CD4-positive, alpha-beta memory T cell (primary cell): ENCODE results near the gene LKAAEAR1. TPM values are rescaled to one million over a fixed set of nuclear protein-coding genes. Genes with fewer than 3 reads are reported as not detected.
A peak's percentile ranks its signal among the peaks of the same experiment; 100 is the strongest.
"Not testable (repeated sequence)": the region's sequence is repeated elsewhere in the genome, so short reads cannot be mapped to it uniquely, and the experiment has no call there.

Experiments used
- CTCF ChIA-PET: fragments of 350-600 bp; sonication (Branson Sonifier 250); formaldehyde crosslinking; loops from one replicate; lab custom pipeline; 2021; ENCODE audit warnings: inconsistent platforms; ENCODE audit not compliant: partially characterized antibody; lab: Charles Lee
- POLR2A ChIA-PET: fragments of 350-600 bp; sonication (Branson Sonifier 250); formaldehyde crosslinking; loops from one replicate; lab custom pipeline; 2021; ENCODE audit not compliant: partially characterized antibody; lab: Charles Lee
- DNase-seq, 5 donors: peaks; one replicate each; pipeline versions ENCODE4 v3.0.0 to v3.0.0-alpha.2; 2020 to 2022; ENCODE audit warnings: mixed read lengths in 1 of 5
- H3K27ac ChIP-seq: one replicate; pipeline ENCODE4 v1.7.0; 2013; ENCODE audit warnings: low read depth, low read length
- H3K27me3 ChIP-seq: 2 replicates; pipeline ENCODE4 v1.7.0; 2013; ENCODE audit warnings: mild to moderate bottlenecking, low read length, moderate library complexity; ENCODE audit not compliant: insufficient read depth
- H3K36me3 ChIP-seq: 2 replicates; pipeline ENCODE4 v1.7.0; 2013; ENCODE audit warnings: mild to moderate bottlenecking, low read length, moderate library complexity; ENCODE audit not compliant: insufficient read depth
- H3K4me1 ChIP-seq: 2 replicates; pipeline ENCODE4 v1.7.0; 2013; ENCODE audit warnings: mild to moderate bottlenecking, low read length, moderate library complexity; ENCODE audit not compliant: insufficient read depth
- H3K4me3 ChIP-seq, 2 donors: one replicate each; pipeline ENCODE4 v1.7.0; 2013; ENCODE audit warnings: low read length in 2 of 2, mild to moderate bottlenecking in 1 of 2
- H3K9me3 ChIP-seq, 2 donors: one replicate each; pipeline ENCODE4 v1.7.0; 2013; ENCODE audit warnings: low read length in 2 of 2, control low read depth in 1 of 2; ENCODE audit not compliant: control insufficient read depth in 1 of 2
- H3K27ac Mint-ChIP-seq, 7 donors: one replicate each; pipeline ENCODE4 v1.8.0; 2020 to 2021; ENCODE audit warnings: mixed read lengths in 7 of 7, mild to moderate bottlenecking in 6 of 7, inconsistent platforms in 3 of 7, moderate library complexity in 3 of 7
- H3K27me3 Mint-ChIP-seq, 2 donors: one replicate each; pipeline ENCODE4 v1.8.0; 2020 to 2021; ENCODE audit warnings: mixed read lengths in 2 of 2
- H3K36me3 Mint-ChIP-seq, 2 donors: one replicate each; pipeline ENCODE4 v1.8.0; 2020 to 2021; ENCODE audit warnings: mixed read lengths in 2 of 2, inconsistent platforms in 1 of 2, mild to moderate bottlenecking in 1 of 2
- H3K4me1 Mint-ChIP-seq, 4 donors: one replicate each; pipeline ENCODE4 v1.8.0; 2020 to 2021; ENCODE audit warnings: mixed read lengths in 4 of 4, mild to moderate bottlenecking in 1 of 4
- H3K4me3 Mint-ChIP-seq, 8 donors: one replicate each; pipeline ENCODE4 v1.8.0; 2020 to 2021; ENCODE audit warnings: mixed read lengths in 8 of 8, mild to moderate bottlenecking in 7 of 8, moderate library complexity in 6 of 8, inconsistent platforms in 3 of 8
- H3K9me3 Mint-ChIP-seq, 8 donors: one replicate each; pipeline ENCODE4 v1.8.0; 2020 to 2021; ENCODE audit warnings: mixed read lengths in 8 of 8, mild to moderate bottlenecking in 5 of 8, inconsistent platforms in 3 of 8, moderate library complexity in 1 of 8
- intact Hi-C: fragments of 100-400 bp; cut with micrococcal nuclease; formaldehyde crosslinking; loops from one replicate; pipeline ENCODE4 v1.15.1; 2023
- polyA plus RNA-seq, 2 donors: library from polyadenylated mRNA; unstranded; fragments of 300-500 nt; fragmentation: Illumina TruSeq; gene quantifications; one replicate each; pipeline ENCODE4 v1.2.3, GENCODE V29; 2021
- total RNA-seq, 2 experiments: library from RNA; stranded (reverse); gene quantifications; one replicate each; pipeline ENCODE4 v1.2.3, GENCODE V29; 2021

LKAAEAR1 gene
- total and polyA plus RNA-seq, 4 experiments from 2014 or later, result 0.30 to 0.63 (median 0.39) TPM; not detected in 1

DNA sequence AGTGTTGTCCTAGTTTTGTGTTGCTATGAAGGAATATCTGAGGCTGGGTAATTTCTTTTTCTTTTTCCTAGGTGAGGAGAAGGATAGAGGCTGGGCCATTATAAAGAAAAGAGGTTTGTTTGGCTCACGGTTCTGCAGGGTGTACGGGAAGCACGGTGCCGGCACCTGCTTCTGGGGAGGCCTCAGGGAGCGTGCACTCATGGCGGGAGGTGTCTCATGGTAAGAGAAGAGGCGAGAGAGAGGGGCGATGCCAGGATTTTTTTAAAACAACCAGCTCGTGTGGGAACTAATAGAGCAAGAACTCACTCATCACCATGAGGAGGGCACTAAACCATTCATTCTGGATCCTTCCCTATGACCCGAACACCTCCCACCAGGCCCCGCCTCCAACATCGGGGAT, 37.4 kb upstream of the LKAAEAR1 start:
- H3K27me3 Mint-ChIP-seq, result peaks cover 5 to 12% of the 10 kb centered on the region in 2 donors
- CTCF ChIA-PET, result interaction anchor here (1.0 to 4.5 kb wide), 11 partner anchors 11 to 337 kb away, joined by 3 to 73 read pairs (median 7); partner anchors contain the start of genes C20orf204, LKAAEAR1, OPRL1 and PRPF6
- H3K27me3 ChIP-seq, result peaks cover 10% of the 10 kb centered on the region
- no peaks in the 10 kb centered on the region for H3K9me3 ChIP-seq
- intact Hi-C loops, result loop anchor here (2.0 kb wide), 2 partner anchors 19 to 335 kb away; no protein-coding TSS in a partner anchor
- no peak overlapping the region for H3K4me3 Mint-ChIP-seq
- POLR2A ChIA-PET, result interaction anchor here (1.0 to 3.4 kb wide), 3 partner anchors 38 to 82 kb away, joined by 4 to 26 read pairs (median 13); partner anchors contain the start of genes LKAAEAR1, OPRL1 and RGS19
- peaks cover 3 to 10% (median 7%) of the 10 kb centered on the region in 4 donors for H3K4me1 Mint-ChIP-seq
- no peak overlapping the region for H3K4me3 ChIP-seq
- no peak for DNase-seq
- H3K27ac ChIP-seq, result no peak overlapping the region
- H3K36me3 Mint-ChIP-seq, result no peaks in the 10 kb centered on the region
- H3K36me3 ChIP-seq, result no peaks in the 10 kb centered on the region
- peaks cover 11% of the 10 kb centered on the region for H3K4me1 ChIP-seq
- H3K27ac Mint-ChIP-seq, result no peak overlapping the region
- H3K9me3 Mint-ChIP-seq, result peaks cover 0 to 6% (median 0%) of the 10 kb centered on the region in 8 donors

DNA sequence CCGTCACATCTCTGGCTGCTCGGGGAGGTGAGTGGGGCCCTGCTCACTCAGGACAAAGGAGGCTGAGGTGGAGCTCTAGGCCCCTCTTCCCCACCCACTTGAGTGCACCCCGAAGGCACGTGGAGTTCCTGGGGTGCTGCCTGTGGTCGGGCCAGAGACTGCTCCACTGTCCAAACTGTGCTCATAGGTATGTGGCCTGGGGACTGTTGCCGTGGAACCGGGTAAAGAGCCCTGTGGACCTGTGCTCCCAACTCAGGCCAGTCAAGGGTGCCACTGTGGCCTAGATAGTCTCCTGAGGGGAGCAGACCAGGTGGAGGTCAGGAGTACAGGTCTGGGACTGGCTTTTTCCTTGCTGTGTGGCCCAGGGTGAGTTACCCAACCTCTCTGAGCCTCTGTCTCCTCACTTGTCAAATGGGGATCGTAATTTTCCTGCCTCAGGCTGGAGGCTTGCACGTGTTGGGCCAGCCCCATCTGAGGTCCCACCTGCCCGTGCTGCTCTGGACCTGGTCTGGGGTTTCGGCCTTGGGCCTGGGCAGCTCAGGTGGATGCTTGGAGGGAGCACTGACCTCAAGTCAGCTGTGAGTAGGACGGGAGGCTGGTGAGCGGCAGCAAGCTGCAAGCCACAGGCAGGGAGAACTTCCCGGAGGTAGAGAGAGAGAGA, 35.6 kb upstream of the LKAAEAR1 start:
- peak overlapping the region; percentile 32 to 82 (median 77) for H3K4me3 Mint-ChIP-seq
- H3K9me3 ChIP-seq, result no peaks in the 10 kb centered on the region
- ChIA-PET CTCF (interaction anchor here (0.7 to 4.5 kb wide), 21 partner anchors 9 to 461 kb away, joined by 3 to 73 read pairs (median 4); partner anchors contain the start of genes C20orf204, LKAAEAR1, OPRL1 and PRPF6), POLR2A (interaction anchor here (0.8 to 3.4 kb wide), 4 partner anchors 36 to 83 kb away, joined by 3 to 26 read pairs (median 9); partner anchors contain the start of genes C20orf204 and LKAAEAR1)
- peak overlapping the region in 5 of 7 donors; percentile 48 to 91 (median 79) for H3K27ac Mint-ChIP-seq
- peaks cover 5 to 10% of the 10 kb centered on the region in 2 donors for H3K27me3 Mint-ChIP-seq
- peak overlapping the region; percentile 12 to 47 for H3K4me3 ChIP-seq
- DNase-seq, result no peak
- peaks cover 11% of the 10 kb centered on the region for H3K4me1 ChIP-seq
- no peaks in the 10 kb centered on the region for H3K36me3 ChIP-seq
- intact Hi-C loops, result loop anchor here (1.0 to 2.0 kb wide), 7 partner anchors 17 to 413 kb away; partner anchors contain the start of genes ARFRP1 and TPD52L2
- no peak overlapping the region for H3K27ac ChIP-seq
- H3K36me3 Mint-ChIP-seq, result no peaks in the 10 kb centered on the region
- H3K4me1 Mint-ChIP-seq, result peaks cover 3 to 10% (median 7%) of the 10 kb centered on the region in 4 donors
- peaks cover 0 to 6% (median 0%) of the 10 kb centered on the region in 8 donors for H3K9me3 Mint-ChIP-seq
- H3K27me3 ChIP-seq, result peaks cover 10% of the 10 kb centered on the region

DNA sequence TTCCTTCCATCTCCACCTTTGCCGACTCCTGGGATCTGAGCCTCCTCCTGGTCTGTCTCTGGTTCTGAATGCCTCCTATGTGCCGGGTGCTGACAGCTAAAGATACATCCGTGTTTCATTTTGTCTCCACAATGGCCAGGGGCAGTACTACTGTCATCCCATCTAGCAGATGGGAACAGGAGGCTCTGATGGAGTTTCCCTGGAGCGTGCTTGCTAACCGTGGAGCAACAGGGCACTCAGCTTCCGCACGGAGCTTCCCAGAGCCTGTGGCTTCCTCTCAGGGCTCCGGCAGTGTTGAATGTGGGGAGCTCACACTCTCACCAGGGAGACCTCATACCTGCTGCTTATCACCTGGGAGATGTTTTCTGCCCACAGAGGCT, 35.1 kb upstream of the LKAAEAR1 start:
- H3K36me3 Mint-ChIP-seq, result no peaks in the 10 kb centered on the region
- peaks cover 0 to 6% (median 0%) of the 10 kb centered on the region in 8 donors for H3K9me3 Mint-ChIP-seq
- peak overlapping the region in 1 of 7 donors; percentile 79 for H3K27ac Mint-ChIP-seq
- Histone ChIP-seq H3K27ac (no peak overlapping the region), H3K27me3 (peaks cover 10% of the 10 kb centered on the region), H3K36me3 (no peaks in the 10 kb centered on the region), H3K9me3 (no peaks in the 10 kb centered on the region), H3K4me3 (no peak overlapping the region), H3K4me1 (peaks cover 11% of the 10 kb centered on the region)
- DNase-seq, result no peak
- intact Hi-C loops, result no loop called here
- CTCF ChIA-PET, result interaction anchor here (0.7 to 4.5 kb wide), 9 partner anchors 8 to 895 kb away, joined by 3 to 73 read pairs (median 6); partner anchors contain the start of genes LKAAEAR1, OPRL1, PRPF6 and SAMD10
- peaks cover 3 to 10% (median 7%) of the 10 kb centered on the region in 4 donors for H3K4me1 Mint-ChIP-seq
- peak overlapping the region in 1 of 8 donors; percentile 31 for H3K4me3 Mint-ChIP-seq
- H3K27me3 Mint-ChIP-seq, result peaks cover 5 to 7% of the 10 kb centered on the region in 2 donors
- POLR2A ChIA-PET, result interaction anchor here (3.3 to 3.4 kb wide), 2 partner anchors 36 to 80 kb away, joined by 13 to 26 read pairs; partner anchors contain the start of gene LKAAEAR1

DNA sequence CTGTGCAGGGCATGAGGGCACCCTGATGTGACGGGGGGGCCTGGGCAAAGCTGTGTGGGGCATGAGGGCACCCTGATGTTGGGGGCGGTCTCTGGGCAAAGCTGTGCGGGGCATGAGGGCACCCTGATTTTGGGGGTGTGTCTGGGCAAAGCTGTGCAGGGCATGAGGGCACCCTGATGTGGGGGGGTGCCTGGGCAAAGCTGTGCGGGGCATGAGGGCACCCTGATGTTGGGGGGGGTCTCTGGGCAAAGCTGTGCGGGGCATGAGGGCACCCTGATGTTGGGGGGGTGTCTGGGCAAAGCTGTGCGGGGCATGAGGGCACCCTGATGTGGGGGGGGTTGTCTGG, 33.2 kb upstream of the LKAAEAR1 start:
- H3K27ac Mint-ChIP-seq, H3K4me1 Mint-ChIP-seq, H3K27me3 Mint-ChIP-seq, H3K9me3 Mint-ChIP-seq, DNase-seq, H3K9me3 ChIP-seq, H3K36me3 ChIP-seq, H3K4me3 Mint-ChIP-seq, H3K4me3 ChIP-seq, H3K27ac ChIP-seq, intact Hi-C loops, POLR2A ChIA-PET, H3K36me3 Mint-ChIP-seq: not testable (repeated sequence)
- CTCF ChIA-PET, result interaction anchor here (0.6 to 1.0 kb wide), 2 partner anchors 33 to 137 kb away, joined by 3 to 4 read pairs; partner anchors contain the start of genes LKAAEAR1 and PRPF6
- H3K4me1 ChIP-seq, result peaks cover 11% of the 10 kb centered on the region
- H3K27me3 ChIP-seq, result peaks cover 10% of the 10 kb centered on the region

DNA sequence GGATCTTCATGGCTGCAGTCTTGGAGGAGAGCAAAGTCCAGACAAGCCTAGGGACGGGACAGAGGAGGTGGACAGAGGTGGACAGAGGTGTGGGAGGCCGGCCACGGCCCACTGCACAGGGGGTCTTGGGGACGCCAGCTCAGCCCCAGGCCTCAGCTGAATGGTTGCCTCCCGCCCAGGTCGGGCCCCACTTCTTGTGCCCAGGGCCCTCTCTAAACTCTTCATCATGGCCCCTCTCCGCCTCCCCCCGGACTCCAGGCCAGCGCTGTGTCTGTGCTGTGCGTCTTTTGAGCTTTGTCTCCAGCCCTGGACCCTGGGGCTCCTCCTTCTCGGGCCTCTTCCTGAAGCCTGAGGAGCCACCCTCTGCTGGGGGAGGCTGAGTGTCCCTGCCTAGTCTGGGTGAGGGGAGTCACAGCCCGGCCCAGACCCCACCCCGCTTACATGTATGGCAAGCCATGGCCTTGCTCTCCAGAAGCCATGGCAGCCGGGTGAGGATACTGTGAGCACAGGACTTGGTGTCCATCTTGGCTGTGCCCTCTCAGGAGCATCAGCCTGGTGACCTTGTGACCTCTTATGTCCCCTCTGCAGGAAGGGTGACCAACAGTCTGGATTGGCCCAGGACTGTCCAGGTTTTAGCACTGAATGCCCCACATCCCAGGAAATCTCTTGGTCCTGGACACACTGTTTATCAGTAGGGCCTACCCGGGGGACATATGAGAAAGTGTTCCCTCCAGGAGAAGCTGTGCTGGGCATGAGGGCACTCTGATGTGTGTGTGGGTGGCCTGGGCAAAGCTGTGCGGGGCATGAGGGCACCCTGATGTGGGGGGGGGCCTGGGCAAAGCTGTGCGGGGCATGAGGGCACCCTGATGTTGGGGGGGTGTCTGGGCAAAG, 32.6 kb upstream of the LKAAEAR1 start:
- CTCF ChIA-PET, result interaction anchor here (1.5 kb wide), 1 partner anchor 78 kb away, joined by 3 read pairs; no protein-coding TSS in a partner anchor
- POLR2A ChIA-PET, result no interaction called here

DNA sequence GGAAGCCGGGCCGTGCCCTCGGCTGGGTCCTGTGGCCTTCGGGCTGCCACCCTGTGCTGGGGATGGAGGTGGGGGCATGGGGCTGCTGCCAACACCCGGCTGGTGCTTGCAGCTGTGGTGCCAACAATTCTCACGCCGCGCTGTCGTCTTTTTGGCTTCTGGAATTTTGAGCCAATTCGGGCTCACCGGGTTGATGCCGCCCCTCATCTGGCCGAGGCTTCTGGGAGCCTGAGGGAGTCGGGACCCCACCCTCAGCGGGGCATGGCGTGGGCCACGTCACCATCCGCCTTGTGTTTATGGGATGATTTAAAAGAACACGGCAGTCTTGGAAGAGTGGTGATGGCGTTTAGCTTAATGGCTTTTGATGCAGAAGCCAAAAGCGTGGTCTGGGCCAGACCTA, 31.8 kb upstream of the LKAAEAR1 start:
- Mint-ChIP-seq H3K9me3 (peaks cover 0 to 6% (median 0%) of the 10 kb centered on the region in 8 donors), H3K27ac (peak overlapping the region in 1 of 7 donors; percentile 17), H3K4me3 (no peak overlapping the region), H3K36me3 (no peaks in the 10 kb centered on the region), H3K27me3 (peaks cover 0 to 2% of the 10 kb centered on the region in 2 donors), H3K4me1 (peaks cover 3 to 10% (median 7%) of the 10 kb centered on the region in 4 donors)
- H3K4me1 ChIP-seq, result peaks cover 11% of the 10 kb centered on the region
- POLR2A ChIA-PET, result no interaction called here
- DNase-seq, result no peak
- CTCF ChIA-PET, result interaction anchor here (1.5 kb wide), 1 partner anchor 78 kb away, joined by 3 read pairs; no protein-coding TSS in a partner anchor
- no peaks in the 10 kb centered on the region for H3K36me3 ChIP-seq
- intact Hi-C loops, result no loop called here
- H3K27me3 ChIP-seq, result peaks cover under 1% of the 10 kb centered on the region
- no peak overlapping the region for H3K27ac ChIP-seq
- no peaks in the 10 kb centered on the region for H3K9me3 ChIP-seq
- no peak overlapping the region for H3K4me3 ChIP-seq

More for the DNA sequence above, 32.6 kb upstream of the LKAAEAR1 start:
- peaks cover 3 to 10% (median 7%) of the 10 kb centered on the region in 4 donors for H3K4me1 Mint-ChIP-seq
- H3K27ac Mint-ChIP-seq, result no peak overlapping the region
- no peak overlapping the region for H3K27ac ChIP-seq
- no peak overlapping the region for H3K4me3 ChIP-seq
- H3K36me3 ChIP-seq, result no peaks in the 10 kb centered on the region
- H3K27me3 Mint-ChIP-seq, result peaks cover 4 to 5% of the 10 kb centered on the region in 2 donors
- peaks cover 11% of the 10 kb centered on the region for H3K4me1 ChIP-seq
- H3K9me3 ChIP-seq, result no peaks in the 10 kb centered on the region
- peaks cover 8% of the 10 kb centered on the region for H3K27me3 ChIP-seq
- DNase-seq, result no peak
- no peaks in the 10 kb centered on the region for H3K36me3 Mint-ChIP-seq
- intact Hi-C loops, result no loop called here
- no peak overlapping the region for H3K4me3 Mint-ChIP-seq
- H3K9me3 Mint-ChIP-seq, result peaks cover 0 to 6% (median 0%) of the 10 kb centered on the region in 8 donors
